Memory B cell (primary cell): ENCODE data around the gene ADAMTSL1.

ENCODE experiments used
- ATAC-seq: fragments of 150-1000 bp; cut with Tn5 transposase; 2 replicates; pipeline ENCODE4 v1.10.0; 2021; ENCODE audit warnings: low read depth, mild to moderate bottlenecking, moderate library complexity
- DNase-seq, 2 donors: peaks; one replicate each; pipeline ENCODE4 v3.0.0; 2022; ENCODE audit warnings: low spot score in 2 of 2
- H3K27ac Mint-ChIP-seq: one replicate; pipeline ENCODE4 v1.8.0; 2022; ENCODE audit warnings: mild to moderate bottlenecking, moderate library complexity, mixed read lengths
- H3K27me3 Mint-ChIP-seq: one replicate; pipeline ENCODE4 v1.8.0; 2022; ENCODE audit warnings: mixed read lengths
- H3K36me3 Mint-ChIP-seq: one replicate; pipeline ENCODE4 v1.8.0; 2022; ENCODE audit warnings: mild to moderate bottlenecking, mixed read lengths
- H3K4me1 Mint-ChIP-seq: one replicate; pipeline ENCODE4 v1.8.0; 2022; ENCODE audit warnings: mixed read lengths
- H3K4me3 Mint-ChIP-seq: one replicate; pipeline ENCODE4 v1.8.0; 2022; ENCODE audit warnings: mild to moderate bottlenecking, moderate library complexity, mixed read lengths
- H3K9me3 Mint-ChIP-seq: one replicate; pipeline ENCODE4 v1.8.0; 2022; ENCODE audit warnings: mixed read lengths

ADAMTSL1 gene

DNA sequence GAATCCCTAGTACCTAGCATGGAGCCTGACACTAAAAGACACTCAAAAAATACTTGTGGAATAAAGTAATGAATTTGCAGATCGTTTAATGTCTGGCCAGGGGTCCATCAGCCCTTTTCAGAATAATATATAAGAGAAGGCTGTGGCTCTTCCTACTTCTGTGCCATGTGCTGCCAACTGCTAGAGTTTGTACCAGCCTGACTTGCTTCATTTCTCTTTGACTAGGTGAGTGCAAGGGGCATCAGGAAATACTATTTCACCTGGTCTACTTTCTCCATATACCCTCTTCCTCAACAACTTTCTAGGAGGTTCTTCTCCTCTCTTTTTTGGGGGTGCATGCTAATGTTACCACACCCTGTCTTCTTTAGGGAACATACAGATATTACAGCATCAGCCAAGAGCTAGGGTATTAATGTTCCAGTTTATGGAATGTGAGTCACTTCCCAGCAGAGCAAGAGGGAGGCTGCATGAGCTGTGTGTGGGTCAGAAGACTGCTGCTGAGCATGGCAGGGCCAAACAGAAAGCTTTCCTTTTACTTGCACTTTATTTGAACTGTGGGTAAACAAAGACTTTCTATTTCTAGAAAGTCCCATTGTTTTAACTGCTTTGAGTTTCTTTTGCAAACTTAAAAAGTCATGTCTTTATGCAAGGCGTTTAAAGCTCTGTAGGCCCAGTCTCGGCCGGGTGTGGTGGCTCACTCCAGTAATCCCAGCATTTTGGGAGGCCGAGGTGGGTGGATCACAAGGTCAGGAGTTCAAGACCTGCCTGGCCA lies 158.9 kb downstream of the ADAMTSL1 start:
- H3K27me3 Mint-ChIP-seq = no peaks in the 10 kb centered on the region
- no peak for DNase-seq
- no peaks in the 10 kb centered on the region for H3K36me3 Mint-ChIP-seq
- H3K4me3 Mint-ChIP-seq = no peak overlapping the region
- H3K9me3 Mint-ChIP-seq = peaks cover 1% of the 10 kb centered on the region
- ATAC-seq = no peak
- no peaks in the 10 kb centered on the region for H3K4me1 Mint-ChIP-seq
- H3K27ac Mint-ChIP-seq = no peak overlapping the region

DNA sequence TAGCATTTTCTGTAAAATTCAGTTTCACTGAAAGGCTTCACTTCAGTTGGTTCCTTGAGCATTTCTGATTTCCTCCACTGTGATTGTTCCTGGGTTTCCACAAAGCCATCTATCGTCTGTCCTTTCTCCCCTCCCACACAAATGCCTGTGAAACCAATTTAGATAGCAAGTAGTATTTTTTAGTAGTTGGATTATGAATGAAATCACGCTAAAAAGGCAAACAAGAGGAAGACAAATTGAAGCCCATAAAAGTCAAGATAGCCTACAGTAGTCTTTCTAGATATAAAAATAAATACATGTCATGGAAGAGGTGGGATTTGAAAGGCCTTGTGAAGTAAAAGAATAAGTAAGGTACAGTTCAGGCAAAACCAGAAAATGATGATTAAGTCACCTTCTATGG lies 162.8 kb downstream of the ADAMTSL1 start:
- Mint-ChIP-seq H3K27me3 (no peaks in the 10 kb centered on the region), H3K27ac (no peak overlapping the region), H3K9me3 (peaks cover 1% of the 10 kb centered on the region), H3K4me3 (no peak overlapping the region), H3K36me3 (no peaks in the 10 kb centered on the region), H3K4me1 (no peaks in the 10 kb centered on the region)
- no peak for DNase-seq
- ATAC-seq = no peak

DNA sequence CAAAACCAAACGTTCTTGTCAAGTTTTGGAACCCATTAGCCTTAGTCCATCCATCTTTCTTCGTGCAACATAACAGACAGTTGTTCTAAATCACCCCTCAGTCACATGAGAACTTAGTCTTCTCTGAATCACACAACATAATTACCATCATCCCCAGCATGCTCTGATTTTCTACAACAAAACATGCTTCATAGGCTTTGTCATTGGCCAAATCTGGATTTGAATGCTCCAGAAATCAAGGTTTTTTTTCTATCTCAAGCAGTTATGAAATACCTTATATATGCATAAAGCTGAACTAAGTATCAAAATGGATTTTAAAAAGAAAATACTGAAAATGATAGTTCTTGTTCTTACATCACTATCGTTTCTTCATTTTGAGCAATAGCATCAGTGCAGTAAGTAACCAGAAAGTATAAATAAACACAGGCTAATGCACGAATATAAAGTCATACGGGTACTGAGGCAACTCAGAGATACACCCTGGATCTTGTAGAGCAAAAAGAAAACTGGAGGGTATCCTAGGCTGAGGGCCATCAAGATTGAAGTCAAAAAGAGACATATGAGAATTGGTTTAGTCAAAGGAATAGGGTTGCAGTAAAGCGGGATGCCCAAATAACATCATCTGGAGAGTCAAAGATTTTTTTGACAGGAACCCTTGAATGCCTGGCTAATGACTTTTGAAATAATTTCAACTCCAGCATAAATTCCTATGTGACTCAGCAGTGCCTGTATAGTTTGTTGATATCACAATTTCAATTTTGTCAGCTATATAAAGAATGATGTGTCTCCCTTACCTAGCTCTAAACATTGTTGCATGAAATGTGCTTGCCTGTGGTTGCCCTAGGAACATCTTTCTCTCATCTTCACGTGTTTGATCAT lies 164.7 kb downstream of the ADAMTSL1 start:
- no peaks in the 10 kb centered on the region for H3K27me3 Mint-ChIP-seq
- H3K27ac Mint-ChIP-seq = no peak overlapping the region
- no peak overlapping the region for H3K4me3 Mint-ChIP-seq
- no peak for DNase-seq
- H3K36me3 Mint-ChIP-seq = no peaks in the 10 kb centered on the region
- H3K4me1 Mint-ChIP-seq = no peaks in the 10 kb centered on the region
- no peak for ATAC-seq
- H3K9me3 Mint-ChIP-seq = peaks cover 1% of the 10 kb centered on the region

DNA sequence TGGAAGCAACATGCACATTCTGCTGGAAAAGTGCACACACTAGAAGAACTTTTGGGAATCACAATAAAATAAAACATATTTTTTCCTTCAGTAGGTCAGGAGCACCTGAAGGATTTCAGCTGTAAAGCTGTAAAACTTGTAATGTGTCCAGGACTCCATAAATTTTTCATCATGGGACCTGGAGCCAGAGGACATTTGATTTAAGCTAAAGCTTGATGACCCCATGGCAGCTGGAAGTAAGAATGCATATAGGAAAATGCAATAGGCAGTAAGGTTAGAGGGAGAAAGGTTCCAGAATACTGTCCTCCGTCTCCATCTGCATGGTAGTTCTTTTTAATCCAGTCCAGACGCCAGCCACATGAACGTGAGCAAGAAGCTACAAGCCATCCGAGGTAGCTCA lies 166.0 kb downstream of the ADAMTSL1 start:
- ATAC-seq (no peak), DNase-seq (no peak)
- peaks cover 1% of the 10 kb centered on the region for H3K9me3 Mint-ChIP-seq
- H3K4me3 Mint-ChIP-seq = no peak overlapping the region
- H3K4me1 Mint-ChIP-seq = no peaks in the 10 kb centered on the region
- H3K27ac Mint-ChIP-seq = no peak overlapping the region
- H3K27me3 Mint-ChIP-seq = no peaks in the 10 kb centered on the region
- no peaks in the 10 kb centered on the region for H3K36me3 Mint-ChIP-seq

DNA sequence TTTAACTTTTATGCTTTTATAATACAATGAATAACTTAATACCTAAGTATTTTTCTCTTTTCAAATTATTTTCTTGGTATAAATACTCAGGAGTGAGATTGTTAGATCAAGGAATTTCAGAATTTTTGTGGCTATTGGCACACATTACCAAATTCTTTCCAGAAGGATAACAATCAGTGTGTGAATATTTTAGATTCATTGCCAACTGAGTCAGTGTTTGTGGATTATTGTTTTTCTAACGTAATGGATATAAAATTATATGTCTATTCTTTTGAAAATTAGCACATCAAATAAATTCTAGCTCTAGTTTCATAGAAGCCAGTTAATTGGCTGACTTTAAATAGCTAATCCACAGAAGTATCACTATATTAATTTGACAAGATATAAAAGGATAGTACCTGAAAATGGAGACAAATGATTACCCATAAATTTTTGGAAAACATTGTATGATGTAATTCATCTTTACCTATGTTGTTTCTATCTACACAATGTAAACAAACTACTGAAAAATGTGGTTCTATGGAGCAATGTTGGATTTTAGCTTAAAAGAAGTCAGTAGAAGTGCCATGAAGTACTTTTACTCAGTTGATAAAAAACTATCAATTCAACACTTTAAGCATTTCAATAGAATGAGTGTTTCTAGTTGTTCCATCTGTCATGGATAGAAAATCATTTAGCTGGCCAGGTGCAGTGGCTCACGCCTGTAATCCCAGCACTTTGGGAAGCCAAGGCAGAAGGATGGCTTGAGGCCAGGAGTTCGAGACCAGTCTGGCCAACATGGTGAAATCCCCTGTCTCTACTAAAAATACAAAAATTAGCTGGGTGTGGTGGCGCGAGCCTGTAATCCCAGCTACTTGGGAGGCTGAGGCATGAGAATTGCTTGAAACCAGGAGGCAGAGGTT lies 185.1 kb downstream of the ADAMTSL1 start:
- no peak for DNase-seq

GRCh38 chr9:18660001-18660400 lies 186.0 kb downstream of the ADAMTSL1 start:
- Mint-ChIP-seq H3K9me3 (no peaks in the 10 kb centered on the region), H3K36me3 (no peaks in the 10 kb centered on the region), H3K27me3 (peaks cover 2% of the 10 kb centered on the region), H3K27ac (no peak overlapping the region), H3K4me3 (no peak overlapping the region), H3K4me1 (no peaks in the 10 kb centered on the region)
- no peak for DNase-seq
- no peak for ATAC-seq

More for the DNA sequence above, 185.1 kb downstream of the ADAMTSL1 start:
- no peak for ATAC-seq
- no peaks in the 10 kb centered on the region for H3K36me3 Mint-ChIP-seq
- H3K9me3 Mint-ChIP-seq = no peaks in the 10 kb centered on the region
- no peaks in the 10 kb centered on the region for H3K4me1 Mint-ChIP-seq
- H3K27ac Mint-ChIP-seq = no peak overlapping the region
- H3K27me3 Mint-ChIP-seq = peaks cover 2% of the 10 kb centered on the region
- H3K4me3 Mint-ChIP-seq = no peak overlapping the region

DNA sequence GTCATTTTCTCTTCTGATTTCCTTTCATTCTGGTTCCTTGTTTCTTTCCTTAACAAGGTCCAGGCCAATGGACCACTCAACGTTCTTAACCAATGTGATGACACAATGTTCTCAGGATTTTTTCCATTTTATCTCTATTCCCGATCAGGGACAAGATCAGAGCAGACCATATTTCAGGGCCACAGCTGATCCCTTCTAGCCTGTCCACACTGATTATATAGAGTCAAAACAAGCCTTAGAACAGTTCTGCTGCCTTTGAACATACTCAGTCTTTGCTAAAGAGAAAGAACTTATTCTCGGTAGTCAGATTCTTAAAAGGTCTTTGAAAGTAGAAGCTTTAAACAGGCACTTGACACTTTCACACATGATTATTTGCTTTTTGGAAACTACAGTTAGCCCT lies 188.4 kb downstream of the ADAMTSL1 start:
- Mint-ChIP-seq H3K9me3 (no peaks in the 10 kb centered on the region), H3K27me3 (peaks cover 2% of the 10 kb centered on the region), H3K4me3 (no peak overlapping the region), H3K27ac (no peak overlapping the region), H3K36me3 (no peaks in the 10 kb centered on the region), H3K4me1 (no peaks in the 10 kb centered on the region)
- ATAC-seq (no peak), DNase-seq (no peak)

DNA sequence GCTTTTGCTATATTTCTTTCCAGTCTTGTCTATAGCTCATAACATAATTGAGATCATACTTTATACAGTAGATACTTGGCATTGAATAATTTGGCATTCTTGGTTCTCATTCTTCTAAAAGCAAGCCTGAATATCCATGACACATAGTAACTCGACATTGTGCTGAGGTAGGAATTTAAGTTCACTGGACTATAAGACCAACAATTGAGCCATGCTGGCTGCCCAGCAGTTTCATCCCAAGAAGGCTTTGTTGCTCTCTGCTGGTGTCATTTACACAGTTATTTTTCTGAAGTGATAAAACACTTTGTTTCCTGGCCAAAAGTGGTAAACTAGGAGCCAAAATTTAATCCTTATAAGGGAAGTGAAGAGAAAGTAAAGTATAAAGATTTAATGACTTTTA lies 192.0 kb downstream of the ADAMTSL1 start:
- DNase-seq (no peak), ATAC-seq (no peak)
- peaks cover under 1% of the 10 kb centered on the region for H3K9me3 Mint-ChIP-seq
- H3K36me3 Mint-ChIP-seq = no peaks in the 10 kb centered on the region
- no peaks in the 10 kb centered on the region for H3K4me1 Mint-ChIP-seq
- no peak overlapping the region for H3K4me3 Mint-ChIP-seq
- H3K27me3 Mint-ChIP-seq = peaks cover 2% of the 10 kb centered on the region
- no peak overlapping the region for H3K27ac Mint-ChIP-seq

DNA sequence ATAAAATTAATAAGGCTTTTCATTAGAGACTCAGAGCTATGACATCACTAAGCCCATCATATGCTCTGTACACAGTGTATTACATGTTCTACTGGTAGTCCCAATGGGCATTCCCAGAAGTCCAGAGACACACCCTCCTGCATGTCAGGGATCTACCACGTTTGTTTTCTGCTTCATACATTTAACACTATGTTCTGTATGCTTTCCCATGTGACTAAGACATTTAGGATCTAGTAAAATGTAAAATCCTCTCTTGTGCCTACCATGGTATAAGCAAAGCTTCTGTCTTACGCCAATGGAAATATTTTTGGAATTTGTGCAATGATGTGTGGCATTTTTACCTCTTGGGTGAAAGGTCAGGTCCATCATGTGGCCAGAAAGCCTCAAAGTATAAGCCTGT lies 192.4 kb downstream of the ADAMTSL1 start:
- ATAC-seq = no peak
- Mint-ChIP-seq H3K4me1 (no peaks in the 10 kb centered on the region), H3K9me3 (peaks cover 4% of the 10 kb centered on the region), H3K27ac (no peak overlapping the region), H3K27me3 (peaks cover 4% of the 10 kb centered on the region), H3K4me3 (no peak overlapping the region), H3K36me3 (no peaks in the 10 kb centered on the region)
- DNase-seq = no peak

- no peaks in the 10 kb centered on the region for H3K4me1 Mint-ChIP-seq
- peaks cover 4% of the 10 kb centered on the region for H3K9me3 Mint-ChIP-seq
- H3K36me3 Mint-ChIP-seq = no peaks in the 10 kb centered on the region
- no peak for DNase-seq
- no peak overlapping the region for H3K27ac Mint-ChIP-seq
- H3K4me3 Mint-ChIP-seq = no peak overlapping the region
- ATAC-seq = no peak
- H3K27me3 Mint-ChIP-seq = peaks cover 4% of the 10 kb centered on the region
Observed at GRCh38 chr9:18666986-18667772, 193.2 kb downstream of the ADAMTSL1 start.

DNA sequence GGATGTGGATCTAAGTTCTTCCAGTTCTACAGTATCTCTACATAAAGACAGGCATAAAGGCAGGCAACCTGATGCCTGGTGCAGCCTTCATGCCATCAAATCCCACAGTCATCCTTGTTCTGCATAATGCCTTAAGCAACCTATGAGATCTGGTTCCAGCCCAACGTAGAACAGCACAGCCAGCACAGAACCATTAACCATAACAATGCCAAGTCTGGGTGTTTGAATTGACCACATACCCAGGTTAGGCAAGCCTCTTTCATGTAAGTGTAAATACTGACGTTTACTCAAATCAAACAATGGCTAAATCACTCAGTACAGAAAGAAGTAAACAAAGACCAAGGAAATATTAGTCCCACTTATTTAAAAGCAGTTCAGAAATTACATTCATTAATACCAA lies 195.0 kb downstream of the ADAMTSL1 start:
- Mint-ChIP-seq H3K36me3 (no peaks in the 10 kb centered on the region), H3K4me3 (no peak overlapping the region), H3K9me3 (peaks cover 4% of the 10 kb centered on the region), H3K27me3 (peaks cover 3% of the 10 kb centered on the region), H3K27ac (no peak overlapping the region), H3K4me1 (no peaks in the 10 kb centered on the region)
- DNase-seq (no peak), ATAC-seq (no peak)

DNA sequence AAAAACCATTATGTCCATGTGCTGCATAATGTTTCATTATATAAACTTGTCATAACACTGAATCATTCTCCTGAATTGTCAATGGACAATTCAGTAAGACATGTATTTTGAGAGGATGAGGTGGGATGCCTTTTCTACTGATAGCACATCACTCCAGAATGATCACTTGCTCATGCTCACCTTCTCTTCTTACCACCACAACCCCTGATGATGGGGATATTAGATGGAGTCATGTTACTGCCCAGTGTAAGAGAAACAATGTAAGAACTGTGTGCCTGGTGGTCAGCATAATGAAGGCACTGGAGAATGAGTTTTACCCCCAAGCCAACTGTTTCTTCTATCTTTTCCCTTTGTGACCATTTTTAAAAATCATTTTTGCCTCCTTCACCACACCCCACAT lies 198.8 kb downstream of the ADAMTSL1 start:
- H3K36me3 Mint-ChIP-seq = no peaks in the 10 kb centered on the region
- no peak overlapping the region for H3K27ac Mint-ChIP-seq

DNA sequence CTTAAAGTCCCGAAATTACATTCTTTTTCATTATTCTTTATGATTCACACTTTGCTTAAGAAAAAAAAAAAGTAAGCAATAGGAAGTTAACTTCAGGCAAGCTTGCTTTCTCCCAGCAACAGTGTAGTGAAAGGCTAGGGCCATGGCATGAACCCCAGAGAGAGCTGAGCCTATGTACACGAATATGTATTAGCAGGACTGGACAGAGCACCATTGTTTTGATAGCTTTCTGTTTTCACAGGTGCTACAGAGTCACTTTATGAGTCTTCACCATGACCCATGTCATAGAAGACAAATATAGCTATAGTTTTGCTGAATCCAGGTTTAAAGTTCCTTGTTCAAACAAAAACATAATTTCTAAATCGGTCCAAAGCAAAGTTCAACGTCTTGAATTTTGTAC lies 199.2 kb downstream of the ADAMTSL1 start:
- DNase-seq = no peak
- no peak for ATAC-seq
- peaks cover 3% of the 10 kb centered on the region for H3K27me3 Mint-ChIP-seq
- H3K9me3 Mint-ChIP-seq = peaks cover 4% of the 10 kb centered on the region
- H3K4me3 Mint-ChIP-seq = no peak overlapping the region
- H3K4me1 Mint-ChIP-seq = no peaks in the 10 kb centered on the region
- H3K36me3 Mint-ChIP-seq = no peaks in the 10 kb centered on the region
- H3K27ac Mint-ChIP-seq = no peak overlapping the region

More for the DNA sequence above, 198.8 kb downstream of the ADAMTSL1 start:
- H3K27me3 Mint-ChIP-seq = peaks cover 3% of the 10 kb centered on the region
- DNase-seq = no peak
- H3K4me3 Mint-ChIP-seq = no peak overlapping the region
- H3K9me3 Mint-ChIP-seq = peaks cover 4% of the 10 kb centered on the region
- no peaks in the 10 kb centered on the region for H3K4me1 Mint-ChIP-seq
- no peak for ATAC-seq
